Measurements from ENCODE around the gene PARD3. TPM values are rescaled to one million over a fixed set of nuclear protein-coding genes. Genes with fewer than 3 reads are reported as not detected.

The PARD3 gene
- polyA plus RNA-seq, 6 donors from 2014 or later = 0.05 to 0.36 (median 0.16) TPM; not detected in 3

GRCh38 chr10:34240039-34240438 is 575.1 kb downstream of the PARD3 start:
- DNase-seq (no peak), ATAC-seq (ENCODE audit: low read depth in 2 of 2) (no peak)
- Mint-ChIP-seq H3K27me3 (no peaks in the 10 kb centered on the region), H3K27ac (no peak overlapping the region), H3K4me3 (no peak overlapping the region), H3K36me3 (no peaks in the 10 kb centered on the region), H3K9me3 (no peaks in the 10 kb centered on the region), H3K4me1 (no peaks in the 10 kb centered on the region)

GRCh38 chr10:34237898-34238455 is 577.1 kb downstream of the PARD3 start:
- Mint-ChIP-seq H3K27me3 (no peaks in the 10 kb centered on the region), H3K4me3 (no peak overlapping the region), H3K4me1 (no peaks in the 10 kb centered on the region), H3K36me3 (no peaks in the 10 kb centered on the region), H3K9me3 (no peaks in the 10 kb centered on the region), H3K27ac (no peak overlapping the region)
- no peak for DNase-seq
- ATAC-seq (ENCODE audit: low read depth in 2 of 2) = no peak

- H3K27me3 Mint-ChIP-seq = no peaks in the 10 kb centered on the region
These were observed 578.2 kb downstream of the PARD3 start for GRCh38 chr10:34236931-34237330.

GRCh38 chr10:34235164-34235832 is 579.8 kb downstream of the PARD3 start:
- no peaks in the 10 kb centered on the region for H3K27me3 Mint-ChIP-seq
- H3K27ac Mint-ChIP-seq = no peak overlapping the region
- DNase-seq = no peak
- no peaks in the 10 kb centered on the region for H3K4me1 Mint-ChIP-seq
- H3K4me3 Mint-ChIP-seq = no peak overlapping the region
- H3K36me3 Mint-ChIP-seq = no peaks in the 10 kb centered on the region
- H3K9me3 Mint-ChIP-seq = no peaks in the 10 kb centered on the region
- ATAC-seq (ENCODE audit: low read depth in 2 of 2) = no peak

More at GRCh38 chr10:34236931-34237330, 578.2 kb downstream of the PARD3 start:
- H3K36me3 Mint-ChIP-seq = no peaks in the 10 kb centered on the region
- H3K9me3 Mint-ChIP-seq = no peaks in the 10 kb centered on the region
- H3K4me3 Mint-ChIP-seq = no peak overlapping the region
- no peak overlapping the region for H3K27ac Mint-ChIP-seq
- DNase-seq = no peak
- no peak for ATAC-seq (ENCODE audit: low read depth in 2 of 2)
- no peaks in the 10 kb centered on the region for H3K4me1 Mint-ChIP-seq

- Mint-ChIP-seq H3K27ac (no peak overlapping the region), H3K4me1 (no peaks in the 10 kb centered on the region), H3K4me3 (no peak overlapping the region), H3K36me3 (no peaks in the 10 kb centered on the region), H3K9me3 (no peaks in the 10 kb centered on the region), H3K27me3 (no peaks in the 10 kb centered on the region)
- DNase-seq (no peak), ATAC-seq (ENCODE audit: low read depth in 2 of 2) (no peak)
These were observed 582.6 kb downstream of the PARD3 start for GRCh38 chr10:34232481-34232880.

- no peak overlapping the region for H3K4me3 Mint-ChIP-seq
- H3K4me1 Mint-ChIP-seq = no peaks in the 10 kb centered on the region
- peaks cover 0 to 5% (median 0%) of the 10 kb centered on the region in 7 donors for H3K9me3 Mint-ChIP-seq
- no peak overlapping the region for H3K27ac Mint-ChIP-seq
- DNase-seq (no peak), ATAC-seq (ENCODE audit: low read depth in 2 of 2) (no peak)
- H3K36me3 Mint-ChIP-seq = no peaks in the 10 kb centered on the region
- H3K27me3 Mint-ChIP-seq = no peaks in the 10 kb centered on the region
These were observed 583.5 kb downstream of the PARD3 start for GRCh38 chr10:34231441-34232180.

- ATAC-seq (ENCODE audit: low read depth in 2 of 2) = no peak
- no peaks in the 10 kb centered on the region for H3K4me1 Mint-ChIP-seq
- no peak for DNase-seq
- no peak overlapping the region for H3K4me3 Mint-ChIP-seq
- no peaks in the 10 kb centered on the region for H3K27me3 Mint-ChIP-seq
- no peak overlapping the region for H3K27ac Mint-ChIP-seq
- H3K36me3 Mint-ChIP-seq = no peaks in the 10 kb centered on the region
- peaks cover 0 to 6% (median 0%) of the 10 kb centered on the region in 7 donors for H3K9me3 Mint-ChIP-seq
These were observed 585.2 kb downstream of the PARD3 start for GRCh38 chr10:34229917-34230316.

GRCh38 chr10:34228066-34228465 is 587.0 kb downstream of the PARD3 start:
- H3K27ac Mint-ChIP-seq = no peak overlapping the region
- H3K9me3 Mint-ChIP-seq = peaks cover 0 to 6% (median 0%) of the 10 kb centered on the region in 7 donors
- no peaks in the 10 kb centered on the region for H3K4me1 Mint-ChIP-seq
- no peaks in the 10 kb centered on the region for H3K27me3 Mint-ChIP-seq
- no peak for DNase-seq
- no peaks in the 10 kb centered on the region for H3K36me3 Mint-ChIP-seq
- H3K4me3 Mint-ChIP-seq = no peak overlapping the region
- ATAC-seq (ENCODE audit: low read depth in 2 of 2) = no peak

GRCh38 chr10:34224639-34225038 is 590.5 kb downstream of the PARD3 start:
- H3K9me3 Mint-ChIP-seq = peaks cover 0 to 6% (median 0%) of the 10 kb centered on the region in 7 donors
- no peaks in the 10 kb centered on the region for H3K4me1 Mint-ChIP-seq
- H3K36me3 Mint-ChIP-seq = no peaks in the 10 kb centered on the region
- no peak for DNase-seq
- H3K27ac Mint-ChIP-seq = no peak overlapping the region
- H3K27me3 Mint-ChIP-seq = no peaks in the 10 kb centered on the region
- no peak for ATAC-seq (ENCODE audit: low read depth in 2 of 2)
- H3K4me3 Mint-ChIP-seq = no peak overlapping the region

- no peaks in the 10 kb centered on the region for H3K36me3 Mint-ChIP-seq
- DNase-seq (no peak), ATAC-seq (ENCODE audit: low read depth in 2 of 2) (no peak)
- no peaks in the 10 kb centered on the region for H3K4me1 Mint-ChIP-seq
- peak overlapping the region in 1 of 8 donors; percentile 22 for H3K4me3 Mint-ChIP-seq
- H3K27me3 Mint-ChIP-seq = no peaks in the 10 kb centered on the region
- peaks cover 0 to 6% (median 0%) of the 10 kb centered on the region in 7 donors for H3K9me3 Mint-ChIP-seq
- no peak overlapping the region for H3K27ac Mint-ChIP-seq
These were observed 591.4 kb downstream of the PARD3 start for GRCh38 chr10:34223658-34224057.

- H3K36me3 Mint-ChIP-seq = no peaks in the 10 kb centered on the region
- H3K4me1 Mint-ChIP-seq = no peaks in the 10 kb centered on the region
- ATAC-seq (ENCODE audit: low read depth in 2 of 2) (no peak), DNase-seq (no peak)
- H3K4me3 Mint-ChIP-seq = no peak overlapping the region
- peaks cover 0 to 6% (median 0%) of the 10 kb centered on the region in 7 donors for H3K9me3 Mint-ChIP-seq
- no peaks in the 10 kb centered on the region for H3K27me3 Mint-ChIP-seq
- no peak overlapping the region for H3K27ac Mint-ChIP-seq
These were observed 592.7 kb downstream of the PARD3 start for GRCh38 chr10:34222359-34222758.

- Mint-ChIP-seq H3K4me3 (no peak overlapping the region), H3K9me3 (peaks cover 0 to 1% (median 0%) of the 10 kb centered on the region in 7 donors), H3K36me3 (no peaks in the 10 kb centered on the region), H3K27ac (peak overlapping the region in 1 of 6 donors; percentile 34), H3K27me3 (no peaks in the 10 kb centered on the region), H3K4me1 (no peaks in the 10 kb centered on the region)
- no peak for ATAC-seq (ENCODE audit: low read depth in 2 of 2)
- no peak for DNase-seq
These were observed 595.1 kb downstream of the PARD3 start for GRCh38 chr10:34219753-34220548.

GRCh38 chr10:34217524-34217923 is 597.6 kb downstream of the PARD3 start:
- Mint-ChIP-seq H3K27me3 (no peaks in the 10 kb centered on the region), H3K9me3 (no peaks in the 10 kb centered on the region), H3K27ac (peak overlapping the region in 1 of 6 donors; percentile 4), H3K4me1 (no peaks in the 10 kb centered on the region), H3K4me3 (no peak overlapping the region), H3K36me3 (no peaks in the 10 kb centered on the region)
- ATAC-seq (ENCODE audit: low read depth in 2 of 2) (no peak), DNase-seq (no peak)

All from naive B cell (primary cell).